GM19023 (cell line): ENCODE measurements around the gene PRR14.
"Not testable (repeated sequence)": the region's sequence is repeated elsewhere in the genome, so short reads cannot be mapped to it uniquely, and the experiment has no call there.

Experiments used
- ATAC-seq: cut with Tn5 transposase; IDR thresholded peaks from one replicate; pipeline ENCODE4 v1.9.1; 2021; ENCODE audit warnings: mild to moderate bottlenecking, moderate library complexity; ENCODE audit not compliant: unreplicated experiment

Gene PRR14

DNA sequence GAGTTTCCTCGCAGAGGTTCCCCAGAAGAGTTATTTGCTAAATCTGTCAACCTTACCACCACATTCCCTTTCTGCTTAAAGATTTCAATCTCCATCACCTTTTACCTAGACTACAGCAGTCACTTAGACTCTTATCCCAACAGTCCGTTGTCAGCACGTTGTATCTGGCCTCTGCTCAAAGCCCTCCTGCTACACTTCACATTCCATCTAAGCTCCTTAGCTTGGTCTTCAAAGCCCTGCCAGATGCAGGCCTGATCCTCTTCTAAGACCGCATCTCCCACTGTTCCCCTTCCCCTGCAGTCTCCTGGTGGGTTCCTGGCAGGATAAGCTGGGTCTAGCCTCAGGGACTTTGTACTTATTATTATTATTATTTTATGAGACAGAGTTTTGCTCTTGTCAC is 37.9 kb downstream of the PRR14 start:
- no peak for ATAC-seq

GRCh38 chr16:30691907-30692306 is 41.1 kb downstream of the PRR14 start:
- no peak for ATAC-seq

DNA sequence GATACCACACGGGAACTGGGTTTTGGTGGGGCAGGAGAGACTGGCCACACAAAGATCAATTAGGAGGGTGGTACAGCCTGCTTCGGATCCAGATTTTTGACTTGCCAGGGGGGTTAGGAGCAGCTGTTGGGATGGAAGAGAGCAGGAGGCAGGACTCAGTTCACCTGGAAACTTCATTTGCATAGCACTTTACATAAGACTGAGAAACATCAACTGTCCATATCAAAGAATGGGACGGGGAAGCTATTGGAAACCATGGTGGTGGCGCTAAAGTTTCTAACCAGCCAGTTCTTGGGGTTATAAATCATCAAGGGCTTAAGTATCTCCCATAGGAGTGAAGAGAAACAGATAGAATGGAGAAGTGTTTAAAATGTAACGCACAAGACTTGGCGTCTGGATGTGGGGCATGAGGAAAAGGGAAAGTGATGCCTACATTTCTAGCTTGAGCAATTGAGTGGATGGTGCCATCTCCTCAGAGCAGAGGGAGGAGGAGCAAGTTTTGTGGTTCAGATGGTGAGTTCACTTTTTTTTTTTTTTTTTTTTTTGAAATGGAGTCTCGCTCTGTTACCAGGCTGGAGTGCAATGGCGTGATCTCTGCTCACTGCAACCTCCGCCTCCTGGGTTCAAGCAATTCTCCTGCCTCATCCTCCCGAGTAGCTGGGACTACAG is 41.8 kb downstream of the PRR14 start:
- no peak for ATAC-seq

GRCh38 chr16:30694926-30695693 is 44.4 kb downstream of the PRR14 start:
- ATAC-seq = no peak

DNA sequence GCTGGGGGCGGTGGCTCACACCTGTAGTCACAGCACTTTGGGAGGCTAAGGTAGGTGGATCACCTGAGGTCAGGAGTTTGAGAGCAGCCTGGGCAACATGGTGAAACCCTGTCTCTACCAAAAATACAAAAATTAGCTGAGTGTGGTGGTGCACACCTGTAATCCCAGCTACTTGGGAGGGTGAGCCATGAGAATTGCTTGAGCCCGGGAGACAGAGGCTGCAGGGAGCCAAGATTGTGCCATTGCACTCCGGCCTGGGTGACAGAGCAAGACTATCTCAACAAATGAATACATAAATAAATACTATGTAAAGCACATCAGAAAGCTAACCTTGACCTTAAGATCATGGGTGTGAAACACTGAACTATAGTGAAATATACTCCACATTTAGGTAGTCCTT is 45.9 kb downstream of the PRR14 start:
- ATAC-seq = not testable (repeated sequence)

GRCh38 chr16:30697264-30698138 is 46.7 kb downstream of the PRR14 start:
- ATAC-seq = peak; percentile 85

GRCh38 chr16:30698139-30698815 is 47.5 kb downstream of the PRR14 start:
- ATAC-seq = peak; percentile 68

GRCh38 chr16:30698816-30699614 is 48.3 kb downstream of the PRR14 start, which contains the start of gene SRCAP:
SRCAP (plus strand) TSS chr16:30699171; CDS start chr16:30700825, 1,654 bp downstream.
- ATAC-seq = peak; percentile 37

DNA sequence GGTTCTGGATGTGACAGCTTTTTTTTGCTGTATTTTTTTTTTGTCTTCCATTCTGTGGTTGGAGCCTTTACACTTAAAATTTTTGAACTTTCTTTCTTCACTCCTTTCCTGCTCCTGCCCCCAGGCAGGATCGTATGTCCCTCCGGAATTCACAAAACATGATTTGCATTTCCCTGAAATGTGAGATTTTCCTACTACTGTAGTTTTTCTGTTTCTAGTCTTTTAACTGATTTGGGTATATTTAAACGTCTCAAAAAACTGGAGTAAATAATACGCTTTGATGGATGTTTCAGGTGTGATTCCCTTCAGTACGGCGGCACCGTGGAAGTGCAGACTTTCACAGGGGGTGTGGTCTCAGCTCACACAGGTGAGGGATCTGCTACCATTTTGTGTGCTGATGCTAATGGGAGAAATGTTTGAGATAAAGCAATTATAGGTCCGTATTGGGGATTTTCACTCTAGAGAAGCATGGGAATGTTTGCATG is 48.9 kb downstream of the PRR14 start:
- ATAC-seq = no peak

DNA sequence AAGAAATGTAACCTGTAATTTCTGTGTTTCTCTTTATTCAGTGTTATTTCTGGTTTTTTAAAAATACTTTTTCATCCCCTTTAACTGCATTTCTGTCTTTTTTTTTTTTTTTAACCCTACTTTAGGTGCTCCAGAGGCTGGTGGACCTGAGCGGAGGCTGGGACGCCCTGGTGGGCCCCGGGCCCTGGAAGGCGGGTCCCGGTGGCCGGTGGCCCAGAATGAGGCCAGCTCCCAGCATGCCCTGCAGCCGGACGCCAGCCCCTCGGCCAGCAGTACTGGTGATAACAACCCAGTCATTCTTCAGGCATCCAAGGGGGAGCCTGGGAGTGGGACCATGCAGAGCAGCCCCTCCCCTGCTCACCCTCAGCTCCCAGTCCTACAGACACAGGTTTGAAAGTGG is 49.7 kb downstream of the PRR14 start:
- no peak for ATAC-seq

- ATAC-seq = no peak
Observed at GRCh38 chr16:30700971-30701370, 50.2 kb downstream of the PRR14 start.

- ATAC-seq = not testable (repeated sequence)
Observed at GRCh38 chr16:30703071-30703470, 52.3 kb downstream of the PRR14 start.

DNA sequence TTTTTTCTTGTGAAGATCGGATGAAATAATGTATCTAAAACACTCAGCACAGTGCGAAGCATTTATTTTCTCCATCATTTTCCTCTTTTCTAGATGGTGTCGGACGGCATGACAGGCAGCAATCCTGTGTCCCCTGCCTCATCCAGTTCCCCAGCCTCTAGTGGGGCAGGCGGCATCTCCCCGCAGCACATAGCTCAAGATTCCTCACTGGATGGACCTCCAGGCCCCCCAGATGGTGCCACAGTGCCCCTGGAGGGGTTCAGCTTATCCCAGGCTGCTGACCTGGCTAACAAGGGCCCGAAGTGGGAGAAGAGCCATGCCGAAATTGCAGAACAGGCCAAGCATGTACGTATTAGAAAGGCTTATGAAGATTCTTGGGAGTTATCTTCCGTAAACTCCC is 53.2 kb downstream of the PRR14 start:
- no peak for ATAC-seq
